ENCODE measurements around the gene ACTL6B.

ACTL6B gene

GRCh38 chr7:100626530-100627237, 29.6 kb downstream of the ACTL6B start:
- DNase-seq (ENCODE audit: low spot score): peak; percentile 40

GRCh38 chr7:100626055-100626454, 30.2 kb downstream of the ACTL6B start:
- DNase-seq (ENCODE audit: low spot score): no peak

GRCh38 chr7:100623951-100624824, 32.1 kb downstream of the ACTL6B start:
- no peak for DNase-seq (ENCODE audit: low spot score)

- DNase-seq (ENCODE audit: low spot score): no peak
These were observed 34.7 kb downstream of the ACTL6B start for GRCh38 chr7:100621554-100621953.

- DNase-seq (ENCODE audit: low spot score): no peak
These were observed 35.4 kb downstream of the ACTL6B start for GRCh38 chr7:100620804-100621203.

- DNase-seq (ENCODE audit: low spot score): no peak
These were observed 36.0 kb downstream of the ACTL6B start for GRCh38 chr7:100620239-100620638.

GRCh38 chr7:100614308-100614861, 41.9 kb downstream of the ACTL6B start:
- no peak for DNase-seq (ENCODE audit: low spot score)

- no peak for DNase-seq (ENCODE audit: low spot score)
These were observed 42.7 kb downstream of the ACTL6B start for GRCh38 chr7:100613412-100614175.

- no peak for DNase-seq (ENCODE audit: low spot score)
These were observed 43.4 kb downstream of the ACTL6B start for GRCh38 chr7:100612730-100613390.

GRCh38 chr7:100611983-100612729, 44.1 kb downstream of the ACTL6B start, which contains the start of gene MOSPD3:
TSS of gene MOSPD3 (plus strand) at chr7:100612540. CDS start at chr7:100612792, 252 bp downstream.
- DNase-seq (ENCODE audit: low spot score): peak; percentile 100

GRCh38 chr7:100609958-100610357, 46.3 kb downstream of the ACTL6B start:
- no peak for DNase-seq (ENCODE audit: low spot score)

GRCh38 chr7:100607111-100607510, 49.1 kb downstream of the ACTL6B start:
- DNase-seq (ENCODE audit: low spot score): no peak

GRCh38 chr7:100606313-100606712, 49.9 kb downstream of the ACTL6B start:
- DNase-seq (ENCODE audit: low spot score): no peak

GRCh38 chr7:100604976-100605911, 51.0 kb downstream of the ACTL6B start:
- no peak for DNase-seq (ENCODE audit: low spot score)

GRCh38 chr7:100604028-100604975, 51.9 kb downstream of the ACTL6B start:
- no peak for DNase-seq (ENCODE audit: low spot score)

GRCh38 chr7:100603726-100604027, 52.6 kb downstream of the ACTL6B start:
- DNase-seq (ENCODE audit: low spot score): no peak

- DNase-seq (ENCODE audit: low spot score): no peak
These were observed 53.1 kb downstream of the ACTL6B start for GRCh38 chr7:100602889-100603725.

- DNase-seq (ENCODE audit: low spot score): no peak
These were observed 55.6 kb downstream of the ACTL6B start for GRCh38 chr7:100600730-100601038.

Data from globus pallidus (tissue), 1 donor.